ENCODE measurements around the gene SRPX. TPM values are rescaled to one million over a fixed set of nuclear protein-coding genes. Genes with fewer than 3 reads are reported as not detected.

SRPX gene
- total RNA-seq, 1 donor from 2014 or later = not detected

DNA sequence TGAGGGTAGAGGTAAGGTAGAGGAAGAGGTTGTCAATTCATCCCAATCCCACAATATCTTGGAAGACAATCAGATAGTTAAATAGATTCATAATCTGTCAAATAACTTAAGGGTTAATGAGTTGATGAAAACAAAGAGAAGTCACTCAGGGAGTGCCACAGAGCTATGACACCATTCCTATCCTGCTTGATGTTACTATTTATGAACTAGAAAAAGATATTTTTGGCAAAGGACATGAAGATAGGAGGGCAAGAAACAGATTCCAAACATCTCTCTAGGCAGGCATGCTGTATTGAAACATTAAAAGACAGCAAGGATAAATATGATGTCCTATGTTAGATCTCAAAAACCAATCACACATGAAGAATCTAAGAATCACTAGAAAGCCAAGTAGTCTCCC, 3.5 kb upstream of the SRPX start:
- Mint-ChIP-seq H3K4me1 (peaks cover 7% of the 10 kb centered on the region), H3K9me3 (no peaks in the 10 kb centered on the region), H3K36me3 (ENCODE audit: low read depth) (no peaks in the 10 kb centered on the region), H3K27me3 (peaks cover 36% of the 10 kb centered on the region), H3K4me3 (no peak overlapping the region), H3K27ac (no peak overlapping the region)
- intact Hi-C loops (cut with micrococcal nuclease) = no loop called here
- no peak for DNase-seq

DNA sequence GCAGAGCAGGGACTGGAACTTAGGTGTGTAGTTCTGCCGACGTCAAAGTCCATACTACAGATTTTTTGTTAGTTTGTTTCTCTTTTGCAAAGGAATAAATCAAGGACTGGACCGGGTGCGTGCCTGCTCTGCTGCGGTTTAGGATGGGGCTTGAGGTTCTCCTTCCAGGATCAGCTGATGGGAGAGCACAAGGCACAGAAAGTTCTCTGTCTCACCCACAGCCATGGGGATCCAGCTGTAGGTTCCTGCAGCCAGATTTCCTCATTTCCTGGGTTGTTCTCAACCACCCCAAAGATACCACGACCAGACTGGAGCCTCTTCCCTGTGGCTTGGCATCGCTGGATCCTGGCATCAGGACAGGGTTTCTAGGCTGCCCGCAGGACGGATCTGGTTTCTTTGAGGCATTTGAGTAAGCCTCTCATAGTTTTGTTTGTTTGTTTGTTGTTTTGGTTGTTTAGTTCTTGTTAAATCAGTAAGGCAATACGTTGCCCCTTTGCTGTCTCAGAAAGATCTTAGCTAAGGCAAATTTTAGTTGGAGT, 789 bp upstream of the SRPX start:
- peaks cover 38% of the 10 kb centered on the region for H3K27me3 Mint-ChIP-seq
- no peak overlapping the region for H3K27ac Mint-ChIP-seq

DNA sequence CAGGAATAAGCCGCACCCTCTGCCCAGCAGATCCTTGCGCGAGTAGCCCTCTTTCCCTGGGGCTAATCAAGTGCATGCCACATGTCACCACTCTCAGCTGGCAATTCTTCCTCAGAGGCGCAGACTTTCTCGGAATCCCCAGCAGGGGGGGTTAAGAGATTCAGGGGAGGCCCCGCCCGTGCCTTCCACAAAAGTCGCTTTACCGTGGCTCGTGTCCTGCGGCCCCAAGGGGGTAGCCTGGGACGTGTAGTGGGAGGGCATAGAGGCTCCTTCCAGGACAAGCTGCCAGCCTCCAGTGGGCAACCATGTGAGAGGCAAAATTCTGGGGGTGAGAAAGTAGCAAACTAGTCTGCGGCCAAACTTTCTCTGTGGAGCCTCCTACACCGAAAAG, 652 bp downstream of the SRPX start:
- H3K4me3 Mint-ChIP-seq = peak overlapping the region; percentile 57
- intact Hi-C loops (cut with micrococcal nuclease) = no loop called here
- peak; percentile 61 for DNase-seq
- no peak overlapping the region for H3K27ac Mint-ChIP-seq
- no peaks in the 10 kb centered on the region for H3K36me3 Mint-ChIP-seq (ENCODE audit: low read depth)
- peaks cover 34% of the 10 kb centered on the region for H3K27me3 Mint-ChIP-seq
- no peaks in the 10 kb centered on the region for H3K9me3 Mint-ChIP-seq
- H3K4me1 Mint-ChIP-seq = peaks cover 7% of the 10 kb centered on the region

More for the DNA sequence above, 789 bp upstream of the SRPX start:
- peaks cover 7% of the 10 kb centered on the region for H3K4me1 Mint-ChIP-seq
- DNase-seq = no peak
- intact Hi-C loops (cut with micrococcal nuclease) = no loop called here
- no peaks in the 10 kb centered on the region for H3K9me3 Mint-ChIP-seq
- H3K4me3 Mint-ChIP-seq = no peak overlapping the region
- H3K36me3 Mint-ChIP-seq (ENCODE audit: low read depth) = no peaks in the 10 kb centered on the region

DNA sequence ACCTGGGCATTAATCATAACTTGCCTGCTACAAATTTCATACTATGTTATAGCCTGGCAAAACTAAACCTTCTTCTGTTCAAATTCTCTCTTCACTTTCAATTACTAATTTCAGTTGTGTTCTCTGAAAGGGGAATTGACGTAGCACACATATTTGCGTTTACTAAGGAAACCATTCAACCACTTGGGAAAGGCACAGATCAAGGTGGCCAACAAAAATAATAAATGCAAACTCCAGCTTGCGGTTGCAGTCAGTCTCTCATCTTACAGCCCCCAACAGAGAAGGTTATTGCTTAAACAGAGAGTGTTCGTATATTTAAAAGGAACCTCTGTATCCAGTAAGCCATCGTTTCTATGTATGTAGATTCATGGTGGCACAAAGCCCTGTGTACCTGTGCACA, 4.0 kb downstream of the SRPX start:
- Mint-ChIP-seq H3K9me3 (no peaks in the 10 kb centered on the region), H3K27ac (no peak overlapping the region), H3K4me3 (no peak overlapping the region), H3K27me3 (peaks cover 19% of the 10 kb centered on the region), H3K4me1 (peaks cover 7% of the 10 kb centered on the region), H3K36me3 (ENCODE audit: low read depth) (no peaks in the 10 kb centered on the region)
- intact Hi-C loops (cut with micrococcal nuclease) = no loop called here
- no peak for DNase-seq

DNA sequence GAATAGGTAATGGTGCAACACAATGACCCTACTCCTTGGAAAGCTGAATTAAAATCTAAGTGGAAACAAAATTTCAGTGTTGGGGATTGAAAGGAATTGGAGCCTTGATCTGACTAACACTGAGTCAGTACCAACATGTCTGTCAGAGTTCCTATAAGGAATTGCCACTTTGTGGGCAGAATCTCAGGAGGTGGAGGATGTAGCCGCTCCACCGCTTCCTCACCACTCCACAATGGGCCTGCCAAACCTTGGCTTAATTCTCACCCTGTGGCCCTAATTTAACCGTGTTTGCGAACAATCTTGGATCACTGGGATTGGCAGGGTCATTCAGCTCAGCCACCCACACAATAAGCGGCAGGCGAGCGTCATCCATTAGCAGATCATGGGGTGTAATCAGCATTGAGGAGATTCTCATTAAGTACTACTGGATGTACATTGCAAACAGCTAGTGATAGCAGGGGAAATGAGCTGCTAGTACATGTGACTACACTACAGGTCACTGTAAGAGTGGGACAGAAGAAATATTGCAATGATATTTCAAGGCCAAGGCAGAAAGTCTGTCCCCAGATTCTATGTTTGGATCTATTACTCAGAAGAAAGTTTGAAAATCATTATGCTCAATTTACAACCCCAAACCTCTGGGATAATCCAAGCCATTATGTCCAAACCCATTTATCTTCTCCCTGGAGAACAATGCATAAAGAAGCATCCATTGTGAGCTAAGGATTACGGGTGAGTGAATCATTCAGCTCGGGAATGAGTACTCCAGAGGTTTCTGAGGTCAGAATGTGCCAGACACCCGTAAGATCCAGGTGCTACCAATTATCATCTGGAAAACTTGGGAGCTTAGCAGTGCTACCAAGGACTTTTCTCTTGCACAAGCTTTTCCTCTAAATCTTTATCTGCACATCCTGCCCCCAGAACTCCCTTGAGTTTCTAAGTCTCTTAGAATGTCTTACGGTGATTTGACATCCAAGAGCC, 5.8 kb downstream of the SRPX start:
- Mint-ChIP-seq H3K27ac (no peak overlapping the region), H3K27me3 (peaks cover 10% of the 10 kb centered on the region), H3K4me1 (peaks cover 2% of the 10 kb centered on the region), H3K9me3 (no peaks in the 10 kb centered on the region), H3K4me3 (no peak overlapping the region), H3K36me3 (ENCODE audit: low read depth) (no peaks in the 10 kb centered on the region)
- intact Hi-C loops (cut with micrococcal nuclease) = no loop called here
- no peak for DNase-seq

DNA sequence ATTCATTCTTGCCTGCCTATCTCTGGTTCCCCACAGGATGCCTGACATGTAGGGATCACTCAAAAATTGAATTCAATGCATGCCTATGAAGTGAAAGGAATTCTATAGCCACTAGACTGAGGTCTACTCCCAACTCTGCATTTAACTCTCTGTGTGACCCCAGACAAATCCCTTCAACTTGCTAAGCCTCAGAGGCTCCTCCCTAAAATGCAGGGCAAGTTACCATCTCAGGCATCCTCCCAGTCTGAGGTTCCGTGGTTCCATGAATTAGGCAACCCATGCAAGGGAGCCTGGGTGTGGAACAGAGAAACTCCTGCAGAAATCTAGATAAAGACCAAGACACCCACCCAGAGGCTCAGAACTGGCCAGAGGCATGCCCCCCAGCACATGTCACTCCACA, 6.6 kb downstream of the SRPX start:
- Mint-ChIP-seq H3K9me3 (no peaks in the 10 kb centered on the region), H3K36me3 (ENCODE audit: low read depth) (no peaks in the 10 kb centered on the region), H3K4me1 (no peaks in the 10 kb centered on the region), H3K27ac (no peak overlapping the region), H3K27me3 (peaks cover 6% of the 10 kb centered on the region), H3K4me3 (no peak overlapping the region)
- no peak for DNase-seq
- intact Hi-C loops (cut with micrococcal nuclease) = no loop called here

DNA sequence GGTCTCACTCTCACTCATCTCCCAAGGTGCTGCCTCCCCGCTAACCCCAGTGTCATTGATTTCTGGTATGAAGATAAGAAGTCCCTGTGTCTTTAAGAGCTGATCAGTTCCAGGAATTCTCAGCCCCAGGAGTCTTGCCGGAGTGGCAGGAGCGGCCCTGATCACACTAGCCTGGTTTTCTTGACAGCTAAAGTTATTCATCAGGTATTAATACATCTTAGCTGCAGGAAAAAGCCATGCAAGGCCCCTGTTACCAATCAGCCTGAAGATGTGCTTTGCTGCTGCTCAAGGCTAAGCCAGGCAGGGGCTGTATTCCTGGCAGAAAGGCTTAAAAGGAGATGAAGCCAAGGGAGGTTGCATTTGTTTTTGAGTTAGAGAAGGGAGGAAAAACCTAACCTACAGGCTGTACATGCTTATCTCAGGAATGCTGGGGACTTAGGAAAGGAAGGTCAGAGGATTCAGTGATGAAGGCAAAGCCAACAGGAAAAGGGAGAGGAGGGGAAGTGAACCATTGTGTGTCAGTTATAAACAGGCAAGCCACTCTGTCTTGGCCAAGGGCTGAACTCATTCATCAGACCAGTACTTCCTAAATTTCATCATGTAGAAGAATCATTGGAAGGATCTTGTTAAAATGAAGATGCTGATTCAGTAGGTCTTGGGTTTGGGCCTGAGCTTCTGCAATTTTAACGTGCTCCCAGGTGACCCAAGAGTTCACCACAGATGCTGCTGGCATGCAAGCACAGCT, 8.6 kb downstream of the SRPX start:
- DNase-seq = no peak
- no peaks in the 10 kb centered on the region for H3K4me1 Mint-ChIP-seq
- H3K27ac Mint-ChIP-seq = no peak overlapping the region
- H3K9me3 Mint-ChIP-seq = no peaks in the 10 kb centered on the region
- H3K4me3 Mint-ChIP-seq = no peak overlapping the region
- H3K36me3 Mint-ChIP-seq (ENCODE audit: low read depth) = no peaks in the 10 kb centered on the region
- intact Hi-C loops (cut with micrococcal nuclease) = no loop called here
- no peaks in the 10 kb centered on the region for H3K27me3 Mint-ChIP-seq

DNA sequence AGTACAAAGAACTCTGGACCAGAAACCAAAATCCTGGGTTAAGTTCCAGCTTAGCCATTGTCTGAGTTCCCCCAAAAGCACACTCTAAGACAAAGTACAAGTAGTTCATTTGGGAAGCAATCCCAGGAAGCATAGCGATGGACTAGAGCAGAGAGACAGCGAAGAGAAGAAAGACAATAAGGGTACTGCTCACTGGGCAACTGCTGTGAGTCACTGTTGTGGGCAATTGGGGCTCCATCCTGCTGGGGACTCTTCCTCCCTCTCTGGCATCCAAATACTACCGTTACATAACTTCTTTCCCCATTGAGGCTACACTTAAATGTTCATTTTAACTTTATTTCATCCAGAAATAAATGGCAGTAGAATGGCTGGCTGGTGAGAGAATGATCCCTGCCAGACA, 14.1 kb downstream of the SRPX start:
- Mint-ChIP-seq H3K4me1 (no peaks in the 10 kb centered on the region), H3K27me3 (no peaks in the 10 kb centered on the region), H3K4me3 (no peak overlapping the region), H3K9me3 (no peaks in the 10 kb centered on the region), H3K36me3 (ENCODE audit: low read depth) (no peaks in the 10 kb centered on the region), H3K27ac (no peak overlapping the region)
- intact Hi-C loops (cut with micrococcal nuclease) = no loop called here
- DNase-seq = no peak

DNA sequence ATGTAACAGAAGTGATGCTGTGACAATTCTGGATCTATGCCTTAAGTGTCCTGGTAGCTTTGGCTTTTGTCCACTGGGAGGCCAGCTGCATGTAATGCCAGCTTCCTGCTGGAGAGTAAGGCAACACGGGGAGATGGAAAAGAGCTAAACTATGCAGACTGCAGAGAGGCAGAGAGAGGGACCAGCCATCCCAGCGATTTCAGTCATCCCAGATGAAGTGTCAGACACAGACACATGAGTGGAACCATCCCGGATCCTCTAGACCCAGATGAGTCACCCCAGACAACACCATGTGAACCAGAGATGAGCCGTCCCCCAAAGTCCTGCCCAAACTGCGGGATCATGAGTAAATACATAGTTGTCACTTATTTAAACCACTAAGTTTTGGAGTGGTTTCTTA, 14.6 kb downstream of the SRPX start:
- H3K4me1 Mint-ChIP-seq = no peaks in the 10 kb centered on the region
- intact Hi-C loops (cut with micrococcal nuclease) = no loop called here
- no peak overlapping the region for H3K4me3 Mint-ChIP-seq
- no peaks in the 10 kb centered on the region for H3K9me3 Mint-ChIP-seq
- H3K36me3 Mint-ChIP-seq (ENCODE audit: low read depth) = no peaks in the 10 kb centered on the region
- no peak overlapping the region for H3K27ac Mint-ChIP-seq
- no peaks in the 10 kb centered on the region for H3K27me3 Mint-ChIP-seq
- no peak for DNase-seq

DNA sequence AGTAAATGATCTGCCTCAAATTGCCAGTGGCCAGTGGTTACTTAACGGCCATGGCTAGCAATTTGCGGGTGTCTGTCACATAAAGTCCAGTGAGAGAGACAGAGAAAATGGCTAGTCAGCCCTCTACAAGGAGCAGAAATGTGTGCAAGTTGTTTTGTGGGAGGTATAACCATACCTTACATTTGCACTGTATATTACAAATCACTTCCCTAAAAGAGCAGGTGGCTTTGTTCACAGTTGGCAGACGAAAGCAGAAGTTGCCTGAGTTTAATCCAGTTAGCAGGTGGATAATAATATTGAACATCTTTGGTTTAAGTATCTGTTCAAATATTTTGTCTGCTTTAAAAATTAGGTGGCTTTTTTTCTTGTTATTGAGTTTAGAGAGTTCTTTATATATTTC, 15.6 kb downstream of the SRPX start:
- Mint-ChIP-seq H3K4me1 (no peaks in the 10 kb centered on the region), H3K4me3 (no peak overlapping the region), H3K9me3 (no peaks in the 10 kb centered on the region), H3K36me3 (ENCODE audit: low read depth) (no peaks in the 10 kb centered on the region), H3K27ac (no peak overlapping the region), H3K27me3 (no peaks in the 10 kb centered on the region)
- intact Hi-C loops (cut with micrococcal nuclease) = no loop called here
- DNase-seq = no peak

DNA sequence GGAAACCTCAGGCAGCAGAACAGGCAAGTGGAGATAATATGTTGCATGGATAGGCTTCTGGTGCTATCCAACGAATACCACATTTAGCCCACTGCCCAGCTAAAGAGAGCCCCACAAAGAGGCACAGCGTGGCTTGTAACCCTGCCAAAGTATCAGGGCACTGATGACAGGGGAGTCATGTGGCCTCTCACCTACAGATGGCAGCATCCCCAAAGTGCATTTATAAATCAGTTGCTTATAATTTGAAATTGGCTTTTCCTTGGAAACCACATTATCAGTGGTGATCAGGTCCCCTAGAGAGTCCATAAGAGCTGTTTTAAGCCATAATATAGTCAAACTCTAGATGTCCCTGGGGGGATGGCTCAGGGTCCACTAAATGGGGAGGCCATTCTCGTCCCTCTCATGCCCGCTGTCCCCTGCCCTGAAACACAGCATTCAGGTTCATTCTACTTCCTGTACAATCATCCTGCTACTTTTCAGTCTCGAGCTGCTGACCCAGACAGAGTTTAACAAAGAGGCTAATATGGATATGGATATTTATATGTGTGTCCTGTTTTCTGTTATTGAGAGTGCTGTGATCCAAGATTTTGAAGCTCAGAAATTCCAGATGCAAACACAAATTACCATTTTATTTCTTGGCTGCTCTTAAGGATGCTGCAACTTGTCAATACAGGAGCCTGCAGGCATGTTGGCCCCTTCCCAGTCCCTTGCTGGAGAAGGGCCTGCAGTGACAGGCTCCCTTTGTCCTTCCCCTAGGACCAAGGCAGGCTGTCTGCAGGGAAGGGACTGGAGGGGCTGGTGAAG, 28.5 kb downstream of the SRPX start:
- Mint-ChIP-seq H3K27ac (no peak overlapping the region), H3K4me3 (no peak overlapping the region), H3K36me3 (ENCODE audit: low read depth) (no peaks in the 10 kb centered on the region), H3K9me3 (no peaks in the 10 kb centered on the region), H3K27me3 (peaks cover 5% of the 10 kb centered on the region), H3K4me1 (no peaks in the 10 kb centered on the region)
- intact Hi-C loops (cut with micrococcal nuclease) = no loop called here
- no peak for DNase-seq

DNA sequence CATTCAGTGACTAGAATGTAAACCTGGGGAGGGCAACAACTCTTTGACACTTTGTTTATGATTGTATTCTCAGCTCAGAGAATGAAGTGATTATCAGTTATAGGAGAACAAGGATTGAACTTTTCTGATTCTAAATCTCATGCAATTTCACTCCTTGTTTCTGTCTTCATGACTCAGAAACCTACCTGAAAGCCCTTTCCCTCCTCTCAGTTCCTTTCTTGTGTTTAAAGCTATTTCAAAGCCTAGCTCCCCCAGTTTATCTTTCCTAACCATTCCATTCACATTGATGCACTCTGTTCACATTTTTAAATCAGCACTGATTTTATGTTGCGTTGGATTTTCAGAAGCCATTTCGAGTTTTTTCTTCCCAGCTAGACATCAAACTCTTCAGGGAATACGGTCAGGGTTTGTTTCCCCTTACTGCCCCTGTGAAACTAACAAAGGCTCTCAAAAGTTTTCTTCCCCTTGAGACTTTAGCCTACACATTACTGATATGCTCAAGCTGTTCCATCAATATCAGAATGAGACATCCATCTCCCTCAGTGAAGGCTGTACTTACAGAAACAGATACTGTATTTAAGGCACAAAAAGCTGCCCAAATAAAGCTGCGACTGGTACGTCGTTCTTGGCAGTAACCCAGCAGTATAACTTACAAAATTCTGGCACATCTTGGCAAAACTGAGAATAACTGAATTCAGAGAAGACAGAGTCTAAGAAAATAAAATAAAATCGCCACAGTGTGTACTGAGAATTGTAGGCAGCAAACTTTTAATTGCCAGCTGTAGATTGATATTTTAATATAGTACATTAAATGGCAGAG, 31.0 kb downstream of the SRPX start:
- no peak overlapping the region for H3K4me3 Mint-ChIP-seq
- intact Hi-C loops (cut with micrococcal nuclease) = no loop called here

DNA sequence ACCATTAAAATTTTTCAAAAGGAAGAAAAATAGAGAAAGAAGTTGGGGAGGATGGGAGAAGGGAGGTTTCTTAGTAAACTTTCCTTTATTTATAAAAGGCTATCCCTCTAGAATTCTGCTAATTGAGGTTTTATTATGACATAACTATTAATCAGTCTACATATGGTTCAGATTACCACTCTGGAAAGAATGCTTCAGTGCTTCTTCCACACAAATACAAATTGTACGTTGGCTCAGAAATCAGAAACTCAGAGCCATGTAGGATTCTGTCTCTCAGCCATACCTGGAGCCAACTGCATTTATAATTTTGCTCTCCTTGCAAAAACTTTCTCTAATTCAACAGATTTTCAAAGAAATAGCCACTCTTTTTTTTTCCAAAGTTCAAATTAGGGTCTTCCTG, 37.1 kb downstream of the SRPX start:
- intact Hi-C loops (cut with micrococcal nuclease) = no loop called here
- no peak overlapping the region for H3K4me3 Mint-ChIP-seq
- H3K4me1 Mint-ChIP-seq = no peaks in the 10 kb centered on the region

More for the DNA sequence above, 31.0 kb downstream of the SRPX start:
- no peaks in the 10 kb centered on the region for H3K4me1 Mint-ChIP-seq
- peaks cover 8% of the 10 kb centered on the region for H3K27me3 Mint-ChIP-seq
- no peaks in the 10 kb centered on the region for H3K9me3 Mint-ChIP-seq
- no peak for DNase-seq
- H3K36me3 Mint-ChIP-seq (ENCODE audit: low read depth) = no peaks in the 10 kb centered on the region
- H3K27ac Mint-ChIP-seq = no peak overlapping the region

More for the DNA sequence above, 37.1 kb downstream of the SRPX start:
- no peak overlapping the region for H3K27ac Mint-ChIP-seq
- no peaks in the 10 kb centered on the region for H3K36me3 Mint-ChIP-seq (ENCODE audit: low read depth)
- no peaks in the 10 kb centered on the region for H3K9me3 Mint-ChIP-seq
- DNase-seq = no peak
- H3K27me3 Mint-ChIP-seq = peaks cover 8% of the 10 kb centered on the region

Measured in activated CD4-positive, alpha-beta T cell treated with anti-CD3 and anti-CD28 coated beads, Interleukin-2, amount 10 ng/mL, durations not matched to agents 24 days and 14 days (primary cell).